Stimulated activated CD4-positive, alpha-beta T cell treated with anti-CD3 and anti-CD28 coated beads, TNF-alpha, amount 100 ng/mL, for 4 hours (primary cell): ENCODE measurements around the gene CNTNAP2.

Experiments
- DNase-seq, 3 experiments: peaks; one replicate each; pipeline ENCODE4 v3.0.0-alpha.2; 2020; ENCODE audit warnings: low read depth in 3 of 3

CNTNAP2 gene

DNA sequence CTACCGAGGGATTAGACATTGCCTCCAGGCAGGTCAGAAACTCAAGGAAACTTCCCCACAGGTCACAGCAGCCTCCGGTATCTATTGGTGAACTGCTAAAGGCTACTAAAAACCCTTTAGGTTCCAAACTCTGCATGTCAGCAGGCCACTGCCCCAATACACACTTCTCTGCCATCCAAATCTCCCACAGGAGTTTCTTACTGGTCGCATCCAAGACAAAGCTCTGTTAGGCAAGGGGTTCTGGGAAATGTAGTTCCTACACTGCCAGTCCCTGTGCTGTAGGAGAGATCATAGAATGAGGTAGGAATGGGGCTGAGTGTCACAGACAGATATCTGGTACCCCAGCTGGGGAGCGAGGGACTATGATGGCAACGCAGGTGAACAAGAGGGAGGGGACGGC, 1717.0 kb downstream of the CNTNAP2 start:
- DNase-seq: no peak

- no peak for DNase-seq
Measured at GRCh38 chr7:147833970-147834369, 1717.4 kb downstream of the CNTNAP2 start.

DNA sequence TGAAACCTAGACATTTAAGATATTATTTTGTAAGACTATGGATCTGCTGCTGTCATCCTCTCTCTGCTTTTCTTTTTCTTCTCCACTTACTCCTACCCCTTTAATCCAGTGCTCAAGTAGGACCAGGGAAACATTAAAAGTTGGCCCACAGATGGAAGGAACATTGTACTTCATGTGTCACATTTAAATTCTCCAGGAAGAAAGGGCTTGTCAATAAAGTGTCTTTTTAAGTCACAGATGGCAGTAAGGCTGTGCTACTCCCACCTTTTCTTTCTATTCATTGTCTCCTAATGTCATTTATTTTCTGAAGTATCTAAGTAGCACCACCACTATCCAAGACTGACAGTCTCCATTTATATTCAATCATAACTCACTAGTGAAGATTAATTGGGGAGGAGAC, 1736.2 kb downstream of the CNTNAP2 start:
- DNase-seq: no peak

GRCh38 chr7:147857152-147858140, 1740.8 kb downstream of the CNTNAP2 start:
- no peak for DNase-seq

GRCh38 chr7:147858421-147858820, 1741.8 kb downstream of the CNTNAP2 start:
- DNase-seq: no peak

DNA sequence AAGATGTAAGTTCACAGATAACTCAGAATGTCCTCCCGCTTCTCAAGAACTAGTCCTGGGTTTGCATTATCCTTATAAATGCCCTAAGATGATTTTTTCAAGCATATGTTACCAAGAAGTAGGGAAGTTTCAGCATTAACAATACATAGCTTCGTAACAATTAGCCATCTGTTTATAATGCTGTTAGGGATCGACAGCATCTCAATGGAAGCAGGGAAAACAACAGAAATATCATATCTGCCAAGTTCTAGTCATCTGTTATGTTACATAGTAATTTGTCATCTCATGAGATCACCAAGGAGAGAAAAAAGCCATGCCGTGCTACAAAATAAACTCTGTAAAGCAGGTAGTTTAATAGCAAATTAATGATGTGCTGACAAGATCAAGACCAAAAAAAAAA, 1742.4 kb downstream of the CNTNAP2 start:
- no peak for DNase-seq

GRCh38 chr7:147859486-147859885, 1742.9 kb downstream of the CNTNAP2 start:
- DNase-seq: no peak

- DNase-seq: no peak
Measured at GRCh38 chr7:147861058-147861716, 1744.6 kb downstream of the CNTNAP2 start.

GRCh38 chr7:147861945-147862344, 1745.3 kb downstream of the CNTNAP2 start:
- DNase-seq: no peak

DNA sequence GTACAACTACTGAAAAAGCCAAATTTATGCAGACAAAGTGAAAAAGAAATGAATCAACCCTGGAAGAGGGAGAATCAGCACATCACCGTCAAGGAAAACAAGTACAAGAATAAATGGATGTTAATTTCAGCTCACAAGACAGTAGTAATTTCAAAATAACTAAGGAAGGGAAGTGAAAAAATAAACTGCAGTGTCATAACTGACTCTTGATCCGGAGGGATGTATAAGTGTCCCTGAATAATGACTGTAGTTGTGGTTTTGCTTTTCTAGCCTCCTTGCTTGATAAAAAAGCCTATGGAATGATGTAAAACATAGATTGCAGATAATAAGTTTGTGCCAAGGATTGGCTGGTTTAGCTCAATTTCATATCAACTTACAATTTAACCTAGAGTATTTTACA, 1752.9 kb downstream of the CNTNAP2 start:
- DNase-seq: no peak

DNA sequence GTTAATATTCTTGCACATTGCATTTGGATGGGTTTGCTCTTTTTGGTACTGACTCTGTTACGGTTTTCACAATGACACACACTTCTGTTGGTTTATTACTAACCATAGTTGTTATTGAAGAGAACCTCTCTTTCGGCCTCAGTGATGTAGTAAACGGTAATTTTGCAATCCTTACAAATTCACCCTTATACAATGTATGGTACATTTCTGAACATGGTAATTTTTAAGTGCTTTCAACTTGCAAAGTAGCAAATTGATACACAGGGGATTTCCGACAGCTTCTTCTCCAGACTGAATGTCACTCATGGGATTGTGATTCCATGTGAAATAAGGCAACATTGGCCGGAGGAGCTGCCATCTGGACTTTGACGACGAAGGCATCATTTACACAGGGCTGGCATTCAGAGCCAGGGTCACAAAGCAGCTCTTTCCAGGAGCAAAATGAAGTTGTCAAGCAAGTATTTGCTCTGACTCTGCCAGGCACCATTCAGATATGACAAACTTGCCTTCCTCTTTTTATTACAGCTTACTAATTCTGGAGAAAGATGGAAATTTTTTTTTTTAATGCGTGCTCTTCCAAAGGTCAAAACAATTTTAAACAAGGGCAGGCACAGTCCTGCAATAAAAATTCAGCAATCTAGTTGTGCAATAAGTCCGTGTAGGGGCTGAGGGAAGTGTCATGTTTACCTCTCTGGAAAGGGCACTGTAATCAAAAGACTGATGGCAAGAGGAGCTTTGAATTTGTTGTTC, 1762.5 kb downstream of the CNTNAP2 start:
- no peak for DNase-seq

- no peak for DNase-seq
Measured at GRCh38 chr7:147885869-147886268, 1769.3 kb downstream of the CNTNAP2 start.

DNA sequence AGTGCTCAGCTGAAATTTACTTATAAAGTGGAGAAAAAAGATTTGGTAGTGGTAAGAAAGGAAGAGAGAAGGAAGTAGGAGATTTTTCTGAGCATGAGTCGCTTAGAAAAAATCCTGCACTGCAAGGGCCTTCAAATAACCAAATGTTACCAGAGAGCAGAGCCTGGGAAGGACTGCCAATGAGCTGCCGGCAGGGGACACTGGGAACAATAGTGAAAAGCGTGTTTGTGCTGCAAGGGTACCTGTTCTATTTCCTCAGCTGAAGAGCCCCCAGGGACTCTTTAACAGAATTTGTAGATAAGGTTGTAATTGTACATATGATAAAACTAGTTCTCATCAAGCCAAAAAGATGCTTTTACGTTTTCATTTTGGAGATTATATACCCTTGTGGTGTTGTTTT, 1777.7 kb downstream of the CNTNAP2 start:
- no peak for DNase-seq

DNA sequence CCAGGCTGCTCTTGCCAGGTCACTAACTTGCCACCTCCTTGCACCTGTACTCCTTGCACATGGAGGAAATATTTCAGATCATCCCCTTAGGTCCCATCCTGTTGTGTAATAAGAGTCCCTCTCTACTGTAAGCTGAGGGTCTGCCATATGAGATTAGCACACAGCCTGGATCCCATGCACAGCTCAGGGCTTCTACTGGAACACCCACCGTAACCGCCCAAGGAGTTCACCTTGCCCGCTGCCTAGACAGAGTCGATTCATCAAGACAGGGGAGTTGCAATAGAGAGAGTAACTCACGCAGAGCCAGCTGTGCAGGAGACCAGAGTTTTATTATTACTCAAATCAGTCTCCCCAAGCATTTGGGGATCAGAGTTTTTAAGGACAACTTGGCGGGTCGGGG, 1779.5 kb downstream of the CNTNAP2 start:
- DNase-seq: no peak

DNA sequence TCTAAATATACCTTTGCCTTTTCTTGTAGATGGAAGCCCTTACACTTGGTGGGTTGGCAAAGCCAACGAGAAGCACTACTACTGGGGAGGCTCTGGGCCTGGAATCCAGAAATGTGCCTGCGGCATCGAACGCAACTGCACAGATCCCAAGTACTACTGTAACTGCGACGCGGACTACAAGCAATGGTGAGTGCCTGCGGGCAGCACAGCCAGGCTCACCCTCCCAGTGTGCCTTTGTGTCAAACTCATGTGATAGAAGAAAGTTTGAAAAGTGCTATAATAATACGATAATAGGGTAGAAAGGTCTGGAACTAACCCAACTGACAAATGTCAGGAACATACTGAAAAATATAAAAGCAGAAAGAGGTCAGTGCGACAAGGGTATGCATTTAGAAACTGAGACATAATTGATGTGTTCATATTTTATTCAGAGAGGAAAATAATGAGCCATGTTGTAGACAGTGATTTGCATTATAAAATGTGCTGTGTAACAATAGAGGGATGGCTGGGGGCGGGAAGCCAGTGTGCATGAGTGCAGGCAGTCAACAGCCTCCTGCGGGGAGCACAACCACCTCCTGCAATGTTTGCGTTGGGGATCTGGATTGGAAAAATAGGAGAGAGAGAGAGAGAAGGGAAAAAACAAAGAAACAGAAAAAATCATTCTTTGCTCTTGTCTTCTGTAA, 1787.1 kb downstream of the CNTNAP2 start:
- DNase-seq: no peak

GRCh38 chr7:147904219-147904576, 1787.6 kb downstream of the CNTNAP2 start:
- no peak for DNase-seq

- no peak for DNase-seq
Measured at GRCh38 chr7:147909431-147910148, 1793.0 kb downstream of the CNTNAP2 start.

DNA sequence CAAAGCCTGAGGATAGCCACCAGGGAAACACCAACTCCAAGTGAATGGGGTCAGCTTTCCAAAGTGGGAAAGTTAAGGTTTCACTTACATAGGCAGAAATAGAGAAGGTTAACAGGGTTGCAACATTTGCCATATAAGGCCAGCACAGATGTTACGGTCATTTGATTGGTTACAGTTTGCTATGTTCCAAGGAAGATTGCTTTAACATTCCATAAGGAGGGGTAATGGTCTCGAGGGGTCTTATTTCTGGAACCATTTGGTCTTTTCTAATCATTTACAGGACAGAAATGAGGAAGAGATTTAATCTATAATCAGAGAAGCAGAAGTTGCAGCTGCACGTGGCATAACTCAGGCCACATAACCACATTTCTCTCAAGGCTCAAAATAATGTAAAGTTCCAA, 1794.6 kb downstream of the CNTNAP2 start:
- DNase-seq: no peak

DNA sequence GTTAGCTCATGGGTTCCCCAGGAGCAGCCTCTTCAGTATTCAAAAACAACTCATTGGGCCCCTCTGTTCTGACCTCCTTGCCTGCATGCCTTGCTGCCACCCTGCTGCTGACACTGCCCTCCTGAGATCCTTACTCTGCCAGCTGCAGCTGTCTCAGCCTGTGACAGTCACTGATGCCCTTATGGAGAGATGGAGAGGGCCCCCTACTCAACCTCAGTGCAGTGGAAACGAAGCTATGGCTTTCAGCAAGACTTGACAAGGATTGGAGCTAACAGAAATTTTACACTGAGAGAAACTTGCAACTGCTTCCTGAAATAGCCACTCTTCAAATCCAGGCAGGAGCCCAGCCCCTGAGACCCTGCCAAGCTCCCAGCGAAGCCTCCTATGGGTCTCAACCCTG, 1795.7 kb downstream of the CNTNAP2 start:
- no peak for DNase-seq

DNA sequence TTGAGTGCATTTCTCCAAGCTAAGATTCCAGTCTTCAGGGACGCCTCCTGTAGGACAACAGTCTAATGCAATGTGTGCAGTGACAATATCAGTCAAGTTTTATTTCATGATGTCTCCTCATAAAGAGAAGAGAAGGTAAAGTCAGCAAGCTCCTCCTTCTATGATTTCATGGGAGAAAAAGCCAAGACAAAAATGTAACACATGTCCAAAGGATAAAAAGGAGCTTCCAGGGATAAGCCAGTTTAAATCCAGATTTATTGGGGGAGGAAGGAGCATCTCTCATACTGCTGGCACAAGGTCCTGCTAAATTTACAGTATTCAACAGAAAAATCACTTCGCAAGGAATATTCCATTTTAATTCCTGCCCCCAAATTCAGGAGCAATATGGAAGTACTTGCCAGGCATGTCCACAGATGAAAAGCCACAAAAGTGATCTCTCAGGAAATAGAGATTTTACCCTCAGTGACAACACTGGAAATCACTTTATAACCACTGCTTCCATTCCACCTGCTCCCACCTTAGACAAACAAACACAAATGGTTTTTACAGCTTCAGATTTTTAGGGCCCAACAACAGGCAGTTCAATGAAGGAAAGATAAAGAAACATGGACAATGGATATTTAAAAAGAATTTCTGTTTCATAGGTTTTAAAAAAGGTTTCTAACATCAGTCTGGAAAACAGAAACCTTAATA, 1796.5 kb downstream of the CNTNAP2 start:
- no peak for DNase-seq

DNA sequence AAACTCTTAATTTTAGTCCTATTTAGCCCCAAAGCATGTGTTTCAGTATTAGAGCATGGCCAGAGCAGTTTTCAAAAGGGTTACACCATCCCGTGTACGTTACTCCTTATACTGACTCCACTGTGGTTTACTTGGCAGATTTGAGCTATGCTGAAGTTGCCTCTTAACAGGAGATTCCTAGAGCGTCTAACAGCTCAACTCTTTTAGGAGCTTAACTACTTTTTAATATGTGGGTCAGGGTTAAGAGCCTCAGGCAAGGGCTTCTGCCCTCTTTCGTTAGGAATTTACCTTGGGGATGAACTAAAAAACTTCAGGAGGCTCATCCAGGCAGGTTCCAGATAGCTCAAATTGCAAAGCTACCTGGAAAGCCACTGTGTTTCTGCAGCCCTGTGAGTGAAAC, 1799.2 kb downstream of the CNTNAP2 start:
- DNase-seq: no peak
